ENCODE measurements around the gene SFMBT2.
"Not testable (repeated sequence)": the region's sequence is repeated elsewhere in the genome, so short reads cannot be mapped to it uniquely, and the experiment has no call there.

The SFMBT2 gene

GRCh38 chr10:7320072-7320471 lies 90.8 kb downstream of the SFMBT2 start:
- DNase-seq: no peak
- no peak for ATAC-seq

DNA sequence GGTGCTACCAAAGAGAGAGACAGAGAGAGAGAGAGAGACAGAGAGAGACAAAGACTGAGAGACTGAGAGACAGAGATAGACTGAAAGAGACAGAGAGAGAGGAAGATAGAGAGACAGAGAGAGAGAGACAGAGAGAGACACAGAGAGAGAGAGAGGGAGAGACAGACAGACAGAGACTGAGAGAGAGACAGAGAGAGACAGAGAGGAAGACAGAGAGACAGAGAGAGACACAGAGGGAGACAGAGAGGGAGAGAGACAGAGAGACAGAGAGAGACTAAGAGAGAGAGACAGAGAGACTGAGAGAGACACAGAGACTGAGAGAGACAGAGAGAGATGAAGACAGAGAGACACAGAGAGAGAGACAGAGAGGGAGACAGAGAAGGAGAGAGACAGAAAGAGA lies 91.2 kb downstream of the SFMBT2 start:
- ATAC-seq: no peak

DNA sequence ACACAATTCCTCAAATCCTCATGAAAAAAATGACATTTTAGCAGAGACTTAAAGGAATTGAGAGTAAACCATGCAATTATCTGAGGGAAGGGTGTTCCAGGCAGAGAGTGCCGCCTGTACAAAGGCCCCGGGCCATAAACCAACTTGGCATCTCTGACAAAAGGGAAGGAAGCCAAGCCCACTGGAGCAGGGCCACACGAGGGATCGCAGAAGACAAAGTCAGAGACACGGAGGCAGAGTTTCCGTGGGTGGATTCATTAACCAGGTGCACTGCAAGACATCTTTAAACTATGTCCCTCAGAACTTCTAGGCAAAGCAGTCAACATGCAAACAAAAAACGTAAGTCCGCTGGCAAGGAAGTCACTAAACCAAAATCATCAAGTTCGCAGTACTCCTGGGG lies 92.0 kb downstream of the SFMBT2 start:
- ATAC-seq: no peak
- no peak for DNase-seq

More for the DNA sequence above, 91.2 kb downstream of the SFMBT2 start:
- DNase-seq: no peak

- peak; percentile 31 for ATAC-seq
- no peak for DNase-seq
Measured at GRCh38 chr10:7317786-7318446, 92.9 kb downstream of the SFMBT2 start.

GRCh38 chr10:7316839-7317238 lies 94.0 kb downstream of the SFMBT2 start:
- DNase-seq: no peak
- no peak for ATAC-seq

DNA sequence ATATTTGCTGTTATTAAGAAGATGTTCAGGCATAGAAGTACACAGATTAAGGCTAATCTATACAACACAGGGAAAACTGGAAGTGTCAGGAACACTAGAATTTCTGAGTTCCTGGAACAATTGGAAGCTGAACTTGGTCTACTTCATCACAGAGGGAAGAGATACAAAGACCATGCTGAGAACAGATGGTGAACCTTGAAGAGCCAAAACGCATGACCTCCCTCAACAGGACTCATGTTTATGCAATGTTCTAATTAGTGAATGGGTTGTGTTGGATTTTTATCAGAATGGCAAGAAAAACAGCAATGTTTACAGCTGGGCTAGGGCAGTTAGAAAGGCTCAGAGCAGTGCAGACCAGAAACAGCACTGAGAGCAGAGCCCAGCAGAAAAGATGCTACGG lies 94.9 kb downstream of the SFMBT2 start:
- DNase-seq (no peak), ATAC-seq (no peak)

- peak; percentile 45 for ATAC-seq
- no peak for DNase-seq
Measured at GRCh38 chr10:7314170-7314569, 96.7 kb downstream of the SFMBT2 start.

- no peak for DNase-seq
Measured at GRCh38 chr10:7312488-7312857, 98.4 kb downstream of the SFMBT2 start.

DNA sequence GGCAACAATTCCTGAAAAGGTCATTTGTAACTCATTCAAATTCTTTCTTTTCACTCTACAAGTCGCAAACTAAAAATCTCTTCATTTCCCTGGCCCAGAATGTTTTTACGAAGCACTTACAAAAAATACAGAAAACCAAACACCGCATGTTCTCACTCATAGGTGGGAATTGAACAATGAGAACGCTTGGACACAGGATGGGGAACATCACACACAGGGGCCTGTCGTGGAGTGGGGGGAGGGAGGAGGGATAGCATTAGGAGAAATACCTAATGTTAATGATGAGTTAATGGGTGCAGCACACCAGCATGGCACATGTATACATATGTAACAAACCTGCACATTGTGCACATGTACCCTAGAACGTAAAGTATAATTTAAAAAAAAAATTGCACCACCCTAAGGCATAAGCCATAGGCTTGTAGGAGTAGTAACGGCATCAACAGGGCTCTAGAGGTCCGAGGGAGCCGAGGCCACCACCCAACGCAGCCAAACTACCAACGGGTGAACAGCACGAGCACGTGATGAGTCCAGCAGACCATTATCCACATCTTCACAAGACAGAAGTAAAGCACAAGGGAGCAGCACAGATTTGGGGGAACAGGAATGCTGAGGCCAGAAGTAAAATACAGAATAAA lies 98.9 kb downstream of the SFMBT2 start:
- not testable (repeated sequence) for DNase-seq, ATAC-seq

More at GRCh38 chr10:7312488-7312857, 98.4 kb downstream of the SFMBT2 start:
- no peak for ATAC-seq

GRCh38 chr10:7311218-7311849 lies 99.5 kb downstream of the SFMBT2 start:
- DNase-seq (no peak), ATAC-seq (no peak)

- ATAC-seq: no peak
- DNase-seq: no peak
Measured at GRCh38 chr10:7310076-7310475, 100.8 kb downstream of the SFMBT2 start.

- DNase-seq (no peak), ATAC-seq (no peak)
Measured at GRCh38 chr10:7308826-7309225, 102.0 kb downstream of the SFMBT2 start.

DNA sequence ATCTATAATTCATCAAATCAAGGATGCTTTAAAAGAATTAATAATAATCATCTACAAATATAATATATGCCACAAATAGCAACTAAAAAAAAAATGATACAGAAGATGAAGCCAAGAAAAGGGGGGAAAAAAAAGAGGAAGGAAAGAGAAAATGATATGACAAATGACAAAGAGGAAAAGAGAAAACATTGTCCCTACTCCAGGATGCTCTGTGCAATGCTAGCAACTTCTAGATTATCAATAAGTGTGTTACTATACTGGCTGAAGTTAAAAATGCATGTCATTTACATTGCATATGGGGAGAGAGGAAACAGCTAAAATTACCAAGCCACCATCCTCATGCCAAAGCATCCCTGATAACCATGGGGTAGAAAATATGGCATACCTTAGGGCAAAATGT lies 104.2 kb downstream of the SFMBT2 start:
- DNase-seq (no peak), ATAC-seq (no peak)

- ATAC-seq (no peak), DNase-seq (no peak)
Measured at GRCh38 chr10:7306147-7306546, 104.7 kb downstream of the SFMBT2 start.

- no peak for DNase-seq
- ATAC-seq: no peak
Measured at GRCh38 chr10:7305053-7305452, 105.8 kb downstream of the SFMBT2 start.

GRCh38 chr10:7304110-7304509 lies 106.7 kb downstream of the SFMBT2 start:
- no peak for DNase-seq
- ATAC-seq: no peak

DNA sequence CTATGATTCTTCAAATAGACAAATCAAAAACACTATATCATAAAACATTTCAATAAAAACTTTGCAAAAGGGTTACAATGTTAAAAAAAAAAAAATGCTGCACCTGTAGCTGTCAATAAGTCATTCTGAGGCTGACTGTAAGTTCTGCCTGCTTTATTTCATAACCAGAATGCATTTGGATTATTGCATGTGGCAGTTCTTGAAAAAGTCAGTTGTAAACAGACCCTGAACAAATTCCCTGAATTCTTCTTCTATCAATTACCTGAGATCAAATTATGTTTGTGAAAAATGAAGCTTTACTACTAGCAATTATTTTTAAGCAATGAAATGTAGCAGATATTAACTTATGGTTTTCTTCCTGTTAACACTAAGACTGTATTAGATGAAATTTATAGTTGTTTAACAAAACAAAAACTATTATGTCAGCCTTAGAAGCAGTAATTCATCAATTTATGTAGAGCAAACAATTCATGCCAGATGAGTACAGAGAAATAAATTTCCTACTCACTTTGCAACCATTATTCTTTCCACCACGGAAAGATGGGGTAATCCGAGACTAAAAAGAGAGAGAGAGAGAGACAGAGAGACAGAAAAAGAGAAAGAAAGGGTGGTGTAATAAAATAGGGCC lies 107.8 kb downstream of the SFMBT2 start:
- DNase-seq (no peak), ATAC-seq (no peak)

DNA sequence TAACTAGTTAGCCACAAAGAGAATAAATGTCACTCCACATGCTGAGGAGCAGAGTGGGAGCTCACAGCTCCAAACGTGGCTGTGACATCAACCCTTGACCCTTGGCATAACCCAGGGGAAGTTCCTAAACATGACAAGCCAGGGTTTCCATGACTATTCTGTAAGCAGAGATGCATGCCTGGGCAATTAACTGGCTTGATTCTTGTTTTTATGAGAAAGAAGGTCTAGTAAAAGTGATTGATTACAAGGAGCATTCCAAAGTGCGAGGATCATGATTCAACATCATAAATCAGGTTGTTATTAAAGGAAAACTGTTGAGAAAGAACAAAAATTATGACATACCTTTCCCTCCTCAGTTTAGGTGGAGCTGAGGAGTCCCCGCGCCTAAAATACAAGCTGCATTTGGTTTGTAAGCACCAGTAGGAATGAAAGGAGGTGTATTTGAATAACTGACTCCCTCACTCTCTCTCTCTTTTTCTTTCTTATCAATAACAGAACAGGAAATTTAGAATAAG lies 108.4 kb downstream of the SFMBT2 start:
- DNase-seq (no peak), ATAC-seq (peak; percentile 77)

GRCh38 chr10:7301006-7301778 lies 109.6 kb downstream of the SFMBT2 start:
- no peak for ATAC-seq
- no peak for DNase-seq

DNA sequence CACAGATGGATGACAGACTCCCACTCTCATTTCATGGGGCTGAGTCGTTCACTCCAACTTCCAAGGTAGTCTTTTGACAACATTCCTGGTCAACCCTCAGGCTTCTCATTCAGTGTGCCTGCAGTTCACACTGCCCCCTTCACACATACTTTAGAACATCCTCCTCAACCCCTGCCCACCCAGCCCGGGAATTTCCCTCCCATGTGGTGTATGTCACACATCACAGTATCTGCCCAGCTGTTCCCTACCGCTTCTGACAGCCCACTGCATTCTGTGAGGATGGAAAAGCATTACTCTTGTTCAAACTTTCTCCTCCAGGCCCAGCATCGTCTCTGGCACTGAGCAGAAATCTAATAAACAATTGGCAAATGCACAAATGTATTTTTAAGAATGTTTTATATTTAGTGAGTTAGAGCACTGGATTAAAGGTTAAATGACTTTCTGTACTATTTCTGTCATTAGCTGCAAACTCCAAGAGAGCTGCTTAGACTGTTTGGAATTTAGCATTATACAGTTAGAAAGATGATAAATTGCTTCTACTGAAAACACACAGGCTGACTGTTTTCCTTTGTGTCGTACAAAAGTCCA lies 110.4 kb downstream of the SFMBT2 start:
- ATAC-seq (peak; percentile 65), DNase-seq (peak; percentile 27)

GRCh38 chr10:7299601-7300325 lies 111.1 kb downstream of the SFMBT2 start:
- not testable (repeated sequence) for DNase-seq, ATAC-seq
